Left ventricle myocardium superior (tissue), 1 donor: Measurements from ENCODE around the gene NBDY. TPM values are rescaled to one million over a fixed set of nuclear protein-coding genes. Genes with fewer than 3 reads are reported as not detected.

ENCODE experiments used
- ATAC-seq: fragments of 200-7000 bp; cut with Tn5 transposase; one replicate; pipeline ENCODE4 v1.9.1; 2020; ENCODE audit warnings: mild to moderate bottlenecking, moderate library complexity
- DNase-seq: peaks from one replicate; pipeline ENCODE4 v3.0.0-alpha.2; 2020
- intact Hi-C: fragments of 100-400 bp; cut with micrococcal nuclease; formaldehyde crosslinking; loops from one replicate; pipeline ENCODE4 v1.11.0; 2022
- total RNA-seq: library from RNA; stranded (reverse); fragmentation: NEBNext Ultra II Directional; extraction: Animal tissue kit (Norgen Biotek cat#: 25700); gene quantifications from one replicate; pipeline ENCODE4 v1.2.1, GENCODE V29; 2021
- donor health status: DM: no; HTN: yes; CAD: no; lungs with severe emphysema.

Gene NBDY
- total RNA-seq, 1 donor from 2014 or later, result 22.1 TPM

GRCh38 chrX:56782791-56783449 is 53.9 kb downstream of the NBDY start:
- no peak for ATAC-seq
- DNase-seq, result no peak
- intact Hi-C loops, result no loop called here

GRCh38 chrX:56783450-56783831 is 54.4 kb downstream of the NBDY start:
- DNase-seq (no peak), ATAC-seq (no peak)
- intact Hi-C loops, result no loop called here

GRCh38 chrX:56783996-56784620 is 55.1 kb downstream of the NBDY start:
- ATAC-seq, result no peak
- intact Hi-C loops, result no loop called here

GRCh38 chrX:56784666-56785065 is 55.6 kb downstream of the NBDY start:
- intact Hi-C loops, result no loop called here
- DNase-seq, result no peak
- ATAC-seq, result no peak

More at GRCh38 chrX:56783996-56784620, 55.1 kb downstream of the NBDY start:
- DNase-seq, result no peak

GRCh38 chrX:56785442-56785841 is 56.4 kb downstream of the NBDY start:
- ATAC-seq, result no peak
- DNase-seq, result no peak
- intact Hi-C loops, result no loop called here

GRCh38 chrX:56786889-56787733 is 58.1 kb downstream of the NBDY start:
- intact Hi-C loops, result no loop called here
- DNase-seq, result no peak
- no peak for ATAC-seq

GRCh38 chrX:56787734-56788152 is 58.7 kb downstream of the NBDY start:
- no peak for DNase-seq
- ATAC-seq, result no peak
- intact Hi-C loops, result no loop called here

- intact Hi-C loops, result no loop called here
- DNase-seq, result no peak
- no peak for ATAC-seq
These were observed 59.2 kb downstream of the NBDY start for GRCh38 chrX:56788229-56788628.

GRCh38 chrX:56788717-56789122 is 59.7 kb downstream of the NBDY start:
- intact Hi-C loops, result no loop called here
- no peak for ATAC-seq
- DNase-seq, result no peak

- DNase-seq (no peak), ATAC-seq (no peak)
- intact Hi-C loops, result no loop called here
These were observed 60.6 kb downstream of the NBDY start for GRCh38 chrX:56789518-56790070.

GRCh38 chrX:56790778-56791177 is 61.7 kb downstream of the NBDY start:
- intact Hi-C loops, result no loop called here
- no peak for DNase-seq
- no peak for ATAC-seq

- ATAC-seq (no peak), DNase-seq (no peak)
- intact Hi-C loops, result no loop called here
These were observed 62.4 kb downstream of the NBDY start for GRCh38 chrX:56791456-56791855.

GRCh38 chrX:56792270-56793111 is 63.4 kb downstream of the NBDY start:
- DNase-seq, result no peak
- ATAC-seq, result no peak
- intact Hi-C loops, result no loop called here

GRCh38 chrX:56793112-56793430 is 64.0 kb downstream of the NBDY start:
- ATAC-seq (no peak), DNase-seq (no peak)
- intact Hi-C loops, result no loop called here

- ATAC-seq (no peak), DNase-seq (no peak)
- intact Hi-C loops, result no loop called here
These were observed 64.7 kb downstream of the NBDY start for GRCh38 chrX:56793521-56794320.

- ATAC-seq (no peak), DNase-seq (no peak)
- intact Hi-C loops, result no loop called here
These were observed 65.6 kb downstream of the NBDY start for GRCh38 chrX:56794404-56795230.

- intact Hi-C loops, result no loop called here
- no peak for ATAC-seq
- no peak for DNase-seq
These were observed 66.3 kb downstream of the NBDY start for GRCh38 chrX:56795309-56795868.
